Measurements from ENCODE around the gene SNX25. TPM values are rescaled to one million over a fixed set of nuclear protein-coding genes. Genes with fewer than 3 reads are reported as not detected.

SNX25 gene
- total and polyA plus RNA-seq, 10 of the 15 experiments (the other 5 are each of a cell fraction or from before 2014, with no cell fraction given), result 11.2 to 117 (median 62.8) TPM

DNA sequence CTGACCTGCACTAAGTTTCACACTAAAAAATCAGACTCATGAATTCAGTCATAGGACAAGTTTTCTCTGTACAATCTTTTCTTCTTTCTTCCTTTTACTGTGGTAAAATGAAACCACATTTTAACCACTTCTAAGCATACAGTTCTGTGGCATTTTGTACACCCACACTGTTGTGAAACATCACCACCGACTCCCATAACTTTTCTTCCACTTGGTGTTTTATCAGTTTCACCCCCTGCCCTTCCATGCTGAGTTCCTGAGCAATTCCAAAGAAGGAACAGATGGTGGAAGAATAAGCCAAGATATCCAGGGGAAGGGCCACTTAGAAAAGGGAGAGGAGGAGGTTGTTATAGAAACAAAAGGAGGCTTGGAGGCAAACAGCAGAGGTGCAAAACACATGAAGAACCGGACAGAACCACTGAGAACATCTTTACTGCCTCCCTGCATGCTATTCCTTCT lies 43.8 kb upstream of the SNX25 start:
- Histone ChIP-seq H3K27ac (ENCODE audit: control insufficient read depth, insufficient read depth) (no peak overlapping the region), H3K4me2 (ENCODE audit: control insufficient read depth, insufficient read depth) (peak overlapping the region; percentile 71), H3K27me3 (replicated peaks in 1 of 2; ENCODE audit: control insufficient read depth in 2 of 2, insufficient read depth in 2 of 2, low read length in 1 of 2) (no peaks in the 10 kb centered on the region), H3K36me3 (ENCODE audit: control insufficient read depth in 2 of 2, insufficient read depth in 2 of 2, low read length in 1 of 2) (peaks cover 1 to 20% of the 10 kb centered on the region in 2 experiments; a peak in 3 of 4 replicates), H3K4me3 (no peak overlapping the region), H3K4me1 (ENCODE audit: control insufficient read depth, insufficient read depth, low read length) (peaks cover 17% of the 10 kb centered on the region), H2AFZ (ENCODE audit: control insufficient read depth, low read depth, low read length) (no peak overlapping the region), H3K79me2 (ENCODE audit: control insufficient read depth, insufficient read depth, low read length) (peaks cover 2% of the 10 kb centered on the region), H3K9me3 (replicated peaks; ENCODE audit: control insufficient read depth, insufficient read depth, low read length) (peaks cover 2% of the 10 kb centered on the region; the same call in 1 of the 3 replicates), H4K20me1 (ENCODE audit: control insufficient read depth, insufficient read depth) (peaks cover 9% of the 10 kb centered on the region; the same call in 1 of the 2 replicates), H3K9ac (ENCODE audit: control insufficient read depth, insufficient read depth, low read length) (no peak overlapping the region)
- intact Hi-C loops (cut with micrococcal nuclease; ENCODE audit: unreplicated experiment) (no loop called here), in situ Hi-C loops (cut with MboI) (no loop called here)
- BruUV-seq (replicated peaks), result no TSS peak
- POLR2A ChIA-PET, result interaction anchor here (1.0 kb wide), 1 partner anchor 34 kb away, joined by 4 read pairs; no protein-coding TSS in a partner anchor
- 3% methylated on average over 2 of the region's 2 CpGs for WGBS (ENCODE audit: insufficient coverage, insufficient replicate concordance, low lambda C conversion rate, missing lambda C conversion rate)
- CTCF ChIA-PET, result interaction anchor here (1.1 to 5.5 kb wide), 5 partner anchors 9 to 433 kb away, joined by 4 to 43 read pairs (median 6); no protein-coding TSS in a partner anchor
- peak; percentile 64 for FAIRE-seq
- peak; percentile 98 for ATAC-seq
- DNase-seq (ENCODE audit: low read depth, low spot score), result peak; percentile 74
- SMC1A ChIA-PET (ENCODE audit: uncharacterized antibody, unreplicated experiment), result interaction anchor here (0.9 to 3.9 kb wide), 4 partner anchors 9 to 18 kb away, joined by 3 to 17 read pairs (median 10); no protein-coding TSS in a partner anchor
- RAD21 ChIA-PET (ENCODE audit: unreplicated experiment), result no interaction called here
- TF ChIP-seq SMARCA5 (IDR thresholded peaks at IDR 0.05) (no peak), CHD4 (IDR thresholded peaks at IDR 0.05) (no peak), BRCA1 (IDR thresholded peaks at IDR 0.05; ENCODE audit: low read depth, low read length) (no peak), NFYB (IDR thresholded peaks at IDR 0.05; ENCODE audit: insufficient read depth, low read depth, low read length) (no peak), RBBP5 (conservative IDR thresholded peaks at IDR 0.05) (no peak), HCFC1 (IDR thresholded peaks at IDR 0.05; ENCODE audit: low read length) (no peak), SIN3A (IDR thresholded peaks at IDR 0.05; ENCODE audit: low read depth, low read length) (no peak), EP300 (IDR thresholded peaks at IDR 0.05; ENCODE audit: borderline replicate concordance in 1 of 2, control insufficient read depth in 1 of 2, low read depth in 2 of 2, low read length in 2 of 2) (peak; percentile 35 to 36; a peak in 2 of 4 replicates), RELA (IDR thresholded peaks at IDR 0.05; ENCODE audit: borderline replicate concordance, partially characterized antibody) (no peak), PML (IDR thresholded peaks at IDR 0.05; ENCODE audit: low read length) (peak; percentile 53; the same call in 1 of the 2 replicates), NBN (IDR thresholded peaks at IDR 0.05) (0 out of 2 replicates have a peak, but pooled peaks have one; percentile 46), FOXM1 (IDR thresholded peaks at IDR 0.05; ENCODE audit: low read depth, low read length) (no peak), GABPA (IDR thresholded peaks at IDR 0.05; ENCODE audit: low read depth) (peak; percentile 28; the same call in 1 of the 2 replicates), ATF7 (IDR thresholded peaks at IDR 0.05; ENCODE audit: low read depth) (peak; percentile 66; the same call in 1 of the 2 replicates), MTA2 (IDR thresholded peaks at IDR 0.05; ENCODE audit: low read depth) (peak; percentile 77)
- TF ChIP-seq, protein P1, sequence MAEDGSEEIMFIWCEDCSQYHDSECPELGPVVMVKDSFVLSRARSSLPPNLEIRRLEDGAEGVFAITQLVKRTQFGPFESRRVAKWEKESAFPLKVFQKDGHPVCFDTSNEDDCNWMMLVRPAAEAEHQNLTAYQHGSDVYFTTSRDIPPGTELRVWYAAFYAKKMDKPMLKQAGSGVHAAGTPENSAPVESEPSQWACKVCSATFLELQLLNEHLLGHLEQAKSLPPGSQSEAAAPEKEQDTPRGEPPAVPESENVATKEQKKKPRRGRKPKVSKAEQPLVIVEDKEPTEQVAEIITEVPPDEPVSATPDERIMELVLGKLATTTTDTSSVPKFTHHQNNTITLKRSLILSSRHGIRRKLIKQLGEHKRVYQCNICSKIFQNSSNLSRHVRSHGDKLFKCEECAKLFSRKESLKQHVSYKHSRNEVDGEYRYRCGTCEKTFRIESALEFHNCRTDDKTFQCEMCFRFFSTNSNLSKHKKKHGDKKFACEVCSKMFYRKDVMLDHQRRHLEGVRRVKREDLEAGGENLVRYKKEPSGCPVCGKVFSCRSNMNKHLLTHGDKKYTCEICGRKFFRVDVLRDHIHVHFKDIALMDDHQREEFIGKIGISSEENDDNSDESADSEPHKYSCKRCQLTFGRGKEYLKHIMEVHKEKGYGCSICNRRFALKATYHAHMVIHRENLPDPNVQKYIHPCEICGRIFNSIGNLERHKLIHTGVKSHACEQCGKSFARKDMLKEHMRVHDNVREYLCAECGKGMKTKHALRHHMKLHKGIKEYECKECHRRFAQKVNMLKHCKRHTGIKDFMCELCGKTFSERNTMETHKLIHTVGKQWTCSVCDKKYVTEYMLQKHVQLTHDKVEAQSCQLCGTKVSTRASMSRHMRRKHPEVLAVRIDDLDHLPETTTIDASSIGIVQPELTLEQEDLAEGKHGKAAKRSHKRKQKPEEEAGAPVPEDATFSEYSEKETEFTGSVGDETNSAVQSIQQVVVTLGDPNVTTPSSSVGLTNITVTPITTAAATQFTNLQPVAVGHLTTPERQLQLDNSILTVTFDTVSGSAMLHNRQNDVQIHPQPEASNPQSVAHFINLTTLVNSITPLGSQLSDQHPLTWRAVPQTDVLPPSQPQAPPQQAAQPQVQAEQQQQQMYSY (CRISPR knock-in tag; IDR thresholded peaks at IDR 0.05), result no peak
- TF ChIP-seq, protein P2, sequence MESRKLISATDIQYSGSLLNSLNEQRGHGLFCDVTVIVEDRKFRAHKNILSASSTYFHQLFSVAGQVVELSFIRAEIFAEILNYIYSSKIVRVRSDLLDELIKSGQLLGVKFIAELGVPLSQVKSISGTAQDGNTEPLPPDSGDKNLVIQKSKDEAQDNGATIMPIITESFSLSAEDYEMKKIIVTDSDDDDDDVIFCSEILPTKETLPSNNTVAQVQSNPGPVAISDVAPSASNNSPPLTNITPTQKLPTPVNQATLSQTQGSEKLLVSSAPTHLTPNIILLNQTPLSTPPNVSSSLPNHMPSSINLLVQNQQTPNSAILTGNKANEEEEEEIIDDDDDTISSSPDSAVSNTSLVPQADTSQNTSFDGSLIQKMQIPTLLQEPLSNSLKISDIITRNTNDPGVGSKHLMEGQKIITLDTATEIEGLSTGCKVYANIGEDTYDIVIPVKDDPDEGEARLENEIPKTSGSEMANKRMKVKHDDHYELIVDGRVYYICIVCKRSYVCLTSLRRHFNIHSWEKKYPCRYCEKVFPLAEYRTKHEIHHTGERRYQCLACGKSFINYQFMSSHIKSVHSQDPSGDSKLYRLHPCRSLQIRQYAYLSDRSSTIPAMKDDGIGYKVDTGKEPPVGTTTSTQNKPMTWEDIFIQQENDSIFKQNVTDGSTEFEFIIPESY (IDR thresholded peaks at IDR 0.05), result no peak
